ENCODE measurements around the gene BICDL1. TPM values are rescaled to one million over a fixed set of nuclear protein-coding genes. Genes with fewer than 3 reads are reported as not detected.

The BICDL1 gene
- total RNA-seq, 4 donors from 2014 or later = 9.1 to 17.3 (median 12.0) TPM

GRCh38 chr12:119994892-119995658 is 6.0 kb downstream of the BICDL1 start:
- Histone ChIP-seq H3K27me3 (no peaks in the 10 kb centered on the region), H3K9me3 (no peaks in the 10 kb centered on the region), H3K27ac (no peak overlapping the region), H3K36me3 (no peaks in the 10 kb centered on the region), H3K4me1 (peaks cover 0 to 5% (median 4%) of the 10 kb centered on the region in 4 donors), H3K4me3 (no peak overlapping the region)
- no peak for DNase-seq
- no peak for TF ChIP-seq CTCF (IDR thresholded peaks at IDR 0.05)
- TF ChIP-seq POLR2A (IDR thresholded peaks at IDR 0.05) = no peak

GRCh38 chr12:119996417-119996816 is 7.4 kb downstream of the BICDL1 start:
- Histone ChIP-seq H3K27ac (no peak overlapping the region), H3K27me3 (no peaks in the 10 kb centered on the region), H3K4me1 (no peaks in the 10 kb centered on the region), H3K36me3 (no peaks in the 10 kb centered on the region), H3K9me3 (no peaks in the 10 kb centered on the region), H3K4me3 (no peak overlapping the region)
- DNase-seq = no peak
- TF ChIP-seq CTCF (IDR thresholded peaks at IDR 0.05) = no peak
- TF ChIP-seq POLR2A (IDR thresholded peaks at IDR 0.05) = no peak

GRCh38 chr12:119998471-119999245 is 9.6 kb downstream of the BICDL1 start:
- Histone ChIP-seq H3K4me3 (no peak overlapping the region), H3K9me3 (no peaks in the 10 kb centered on the region), H3K27ac (no peak overlapping the region), H3K4me1 (no peaks in the 10 kb centered on the region), H3K36me3 (no peaks in the 10 kb centered on the region), H3K27me3 (no peaks in the 10 kb centered on the region)
- TF ChIP-seq POLR2A (IDR thresholded peaks at IDR 0.05) (no peak), CTCF (IDR thresholded peaks at IDR 0.05) (no peak)
- no peak for DNase-seq

- H3K36me3 ChIP-seq = no peaks in the 10 kb centered on the region
- DNase-seq = no peak
- no peaks in the 10 kb centered on the region for H3K27me3 ChIP-seq
- H3K4me1 ChIP-seq = no peaks in the 10 kb centered on the region
- H3K9me3 ChIP-seq = no peaks in the 10 kb centered on the region
- no peak overlapping the region for H3K27ac ChIP-seq
- H3K4me3 ChIP-seq = no peak overlapping the region
- TF ChIP-seq POLR2A (IDR thresholded peaks at IDR 0.05) = no peak
- TF ChIP-seq CTCF (IDR thresholded peaks at IDR 0.05) = no peak
These were observed 11.5 kb downstream of the BICDL1 start for GRCh38 chr12:120000556-120000955.

- Histone ChIP-seq H3K4me3 (no peak overlapping the region), H3K27ac (no peak overlapping the region), H3K36me3 (no peaks in the 10 kb centered on the region), H3K27me3 (no peaks in the 10 kb centered on the region), H3K9me3 (no peaks in the 10 kb centered on the region), H3K4me1 (no peaks in the 10 kb centered on the region)
- DNase-seq = no peak
- TF ChIP-seq CTCF (IDR thresholded peaks at IDR 0.05) = no peak
- no peak for TF ChIP-seq POLR2A (IDR thresholded peaks at IDR 0.05)
These were observed 17.4 kb downstream of the BICDL1 start for GRCh38 chr12:120006258-120006975.
